NT2/D1 (cell line): Measurements from ENCODE around the gene SENP8.
"Not testable (repeated sequence)": the region's sequence is repeated elsewhere in the genome, so short reads cannot be mapped to it uniquely, and the experiment has no call there.

Experiments used
- DNase-seq: peaks from one replicate; pipeline ENCODE4 v3.0.0-alpha.2; 2011; ENCODE audit warnings: low read depth, low spot score
- H3K27me3 ChIP-seq: 2 replicates; pipeline ENCODE4 v1.6.0; 2011; ENCODE audit warnings: mild to moderate bottlenecking; ENCODE audit not compliant: insufficient read length, insufficient read depth
- H3K36me3 ChIP-seq: 2 replicates; pipeline ENCODE4 v1.6.1; 2011; ENCODE audit warnings: mild to moderate bottlenecking, low read length, mixed read lengths; ENCODE audit not compliant: insufficient read depth, insufficient read length
- H3K4me1 ChIP-seq: 2 replicates; pipeline ENCODE4 v1.5.1; 2011; ENCODE audit not compliant: insufficient read depth, insufficient read length
- H3K4me3 ChIP-seq: 2 replicates; pipeline ENCODE4 v1.5.1; 2011; ENCODE audit warnings: low read depth; ENCODE audit not compliant: insufficient read length
- H3K9ac ChIP-seq: 2 replicates; pipeline ENCODE4 v1.6.0; 2011; ENCODE audit warnings: low read depth; ENCODE audit not compliant: insufficient read length
- H3K9me3 ChIP-seq: 2 replicates; pipeline ENCODE4 v1.5.1; 2011; ENCODE audit warnings: mild to moderate bottlenecking, low read length; ENCODE audit not compliant: insufficient read depth
- SUZ12 ChIP-seq: IDR thresholded peaks from 2 replicates; pipeline ENCODE4 v1.6.1; 2011; ENCODE audit not compliant: insufficient read length, insufficient read depth; ENCODE audit errors: extremely low read depth
- YY1 ChIP-seq: IDR thresholded peaks from 2 replicates; pipeline ENCODE4 v1.6.1; 2011; ENCODE audit not compliant: insufficient read length, insufficient read depth
- ZNF274 ChIP-seq: IDR thresholded peaks from 2 replicates; pipeline ENCODE4 v1.6.1; 2011; ENCODE audit warnings: mild to moderate bottlenecking, low read depth, low read length

The SENP8 gene

GRCh38 chr15:72118017-72118978 is at the start of gene SENP8, which contains the start of gene MYO9A:
Gene SENP8 (plus strand): TSS chr15:72118403. CDS start chr15:72139624, 21,221 bp downstream.
Gene MYO9A (minus strand): TSS chr15:72118150. CDS start chr15:72046563, 71,587 bp downstream.
- TF ChIP-seq ZNF274 = no peak
- TF ChIP-seq SUZ12 = no peak
- TF ChIP-seq YY1 = no peak

GRCh38 chr15:72068856-72069255 is 49.3 kb upstream of the SENP8 start:
- no peak overlapping the region for H3K4me3 ChIP-seq
- H3K9me3 ChIP-seq = no peaks in the 10 kb centered on the region
- no peaks in the 10 kb centered on the region for H3K4me1 ChIP-seq
- TF ChIP-seq SUZ12 (no peak), YY1 (no peak), ZNF274 (no peak)
- H3K27me3 ChIP-seq = no peaks in the 10 kb centered on the region
- no peak overlapping the region for H3K9ac ChIP-seq
- H3K36me3 ChIP-seq = no peaks in the 10 kb centered on the region
- no peak for DNase-seq

More at GRCh38 chr15:72118017-72118978, at the start of gene SENP8, which contains the start of gene MYO9A:
- Histone ChIP-seq H3K9ac (peak within 1 kb of the TSS; percentile 96), H3K36me3 (no peaks in the 10 kb centered on the region), H3K27me3 (no peaks in the 10 kb centered on the region), H3K9me3 (no peaks in the 10 kb centered on the region), H3K4me1 (no peaks in the 10 kb centered on the region), H3K4me3 (peak within 1 kb of the TSS; percentile 87)
- peak; percentile 97 for DNase-seq

GRCh38 chr15:72070817-72071447 is 47.3 kb upstream of the SENP8 start:
- H3K4me1 ChIP-seq = no peaks in the 10 kb centered on the region
- H3K9ac ChIP-seq = no peak overlapping the region
- no peak for DNase-seq
- H3K36me3 ChIP-seq = no peaks in the 10 kb centered on the region
- H3K9me3 ChIP-seq = no peaks in the 10 kb centered on the region
- no peak overlapping the region for H3K4me3 ChIP-seq
- no peaks in the 10 kb centered on the region for H3K27me3 ChIP-seq
- no peak for TF ChIP-seq YY1
- TF ChIP-seq ZNF274 = no peak
- no peak for TF ChIP-seq SUZ12

GRCh38 chr15:72071448-72071825 is 46.8 kb upstream of the SENP8 start:
- not testable (repeated sequence) for H3K4me3 ChIP-seq, H3K9me3 ChIP-seq, H3K4me1 ChIP-seq, H3K36me3 ChIP-seq, H3K27me3 ChIP-seq, H3K9ac ChIP-seq, DNase-seq

GRCh38 chr15:72074335-72075060 is 43.7 kb upstream of the SENP8 start:
- no peaks in the 10 kb centered on the region for H3K36me3 ChIP-seq
- H3K4me3 ChIP-seq = no peak overlapping the region
- no peaks in the 10 kb centered on the region for H3K27me3 ChIP-seq
- H3K9ac ChIP-seq = no peak overlapping the region
- no peak for DNase-seq
- H3K9me3 ChIP-seq = no peaks in the 10 kb centered on the region
- H3K4me1 ChIP-seq = no peaks in the 10 kb centered on the region
- TF ChIP-seq SUZ12 = no peak
- TF ChIP-seq YY1 = no peak
- no peak for TF ChIP-seq ZNF274

GRCh38 chr15:72077950-72078349 is 40.3 kb upstream of the SENP8 start:
- DNase-seq = no peak
- TF ChIP-seq ZNF274 (no peak), YY1 (no peak), SUZ12 (no peak)
- Histone ChIP-seq H3K4me3 (no peak overlapping the region), H3K4me1 (no peaks in the 10 kb centered on the region), H3K9me3 (no peaks in the 10 kb centered on the region), H3K9ac (no peak overlapping the region), H3K27me3 (no peaks in the 10 kb centered on the region), H3K36me3 (no peaks in the 10 kb centered on the region)

- no peak overlapping the region for H3K4me3 ChIP-seq
- no peaks in the 10 kb centered on the region for H3K4me1 ChIP-seq
- H3K9me3 ChIP-seq = no peaks in the 10 kb centered on the region
- no peak for DNase-seq
- H3K9ac ChIP-seq = no peak overlapping the region
- TF ChIP-seq SUZ12 (no peak), ZNF274 (no peak), YY1 (no peak)
- H3K36me3 ChIP-seq = no peaks in the 10 kb centered on the region
- H3K27me3 ChIP-seq = no peaks in the 10 kb centered on the region
Measured at GRCh38 chr15:72078887-72079286, 39.3 kb upstream of the SENP8 start.
